ENCODE data around the gene CHGA. TPM values are rescaled to one million over a fixed set of nuclear protein-coding genes. Genes with fewer than 3 reads are reported as not detected.

The CHGA gene
- total RNA-seq, 1 donor from 2014 or later = not detected

- Histone ChIP-seq H3K36me3 (ENCODE audit: control insufficient read depth, insufficient read depth, low read length) (no peaks in the 10 kb centered on the region), H3K4me3 (ENCODE audit: low read depth, low read length) (no peak overlapping the region), H3K27me3 (ENCODE audit: control insufficient read depth, insufficient read depth, low read length) (no peaks in the 10 kb centered on the region)
- TF ChIP-seq CTCF (IDR thresholded peaks at IDR 0.05; ENCODE audit: insufficient read depth, low read length, poor library complexity, severe bottlenecking) = no peak
- no peak for DNase-seq (ENCODE audit: low read depth)
These were observed 60.0 kb downstream of the CHGA start for GRCh38 chr14:92982956-92983355.

DNA sequence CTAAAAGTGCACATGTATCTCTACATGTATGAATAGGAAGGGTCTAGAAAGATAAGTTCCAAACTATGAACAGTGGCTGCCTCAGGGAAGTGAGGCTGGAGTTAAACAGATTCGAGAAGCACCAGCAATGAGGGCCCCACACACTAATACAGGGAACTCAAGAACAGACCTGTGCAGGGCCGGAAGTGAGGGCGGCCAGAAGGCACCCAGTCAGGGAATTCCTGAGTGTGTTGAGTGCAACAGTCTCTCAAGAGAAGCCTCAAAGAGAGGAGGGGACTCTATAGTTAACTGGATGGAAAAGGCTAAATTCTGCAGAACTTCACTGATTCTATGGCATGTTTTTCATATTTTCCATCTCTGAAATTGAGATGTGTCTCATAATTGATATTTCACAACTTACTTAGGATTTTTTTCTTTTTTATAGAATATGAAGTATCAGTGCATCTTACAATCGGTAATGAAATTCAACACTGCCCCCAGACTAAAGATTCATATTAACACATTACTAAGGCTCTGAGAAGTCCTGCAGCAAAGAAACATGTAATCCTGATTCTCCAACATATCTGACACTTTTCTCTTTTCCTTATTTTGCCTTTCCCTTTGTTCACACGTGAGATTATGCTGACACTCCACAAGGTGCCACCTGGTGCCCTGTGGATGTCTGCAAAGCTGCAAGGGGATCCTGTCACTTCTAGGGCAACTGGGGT, 61.3 kb downstream of the CHGA start:
- no peaks in the 10 kb centered on the region for H3K27me3 ChIP-seq (ENCODE audit: control insufficient read depth, insufficient read depth, low read length)
- no peak for TF ChIP-seq CTCF (IDR thresholded peaks at IDR 0.05; ENCODE audit: insufficient read depth, low read length, poor library complexity, severe bottlenecking)
- no peak overlapping the region for H3K4me3 ChIP-seq (ENCODE audit: low read depth, low read length)
- DNase-seq (ENCODE audit: low read depth) = no peak
- no peaks in the 10 kb centered on the region for H3K36me3 ChIP-seq (ENCODE audit: control insufficient read depth, insufficient read depth, low read length)

Other genes with a start within 250 kb of the CHGA start
- gene LGMN, start 174.5 kb upstream of the CHGA start, total RNA-seq = 56.9 and 70.0 TPM in 2 replicates
- 38.7 and 41.2 TPM in 2 replicates for gene GOLGA5, start 128.8 kb upstream of the CHGA start, total RNA-seq
- gene ITPK1, start 192.8 kb downstream of the CHGA start, total RNA-seq = 21.3 and 23.6 TPM in 2 replicates